HEK293T (cell line): ENCODE measurements around the gene OR10AD1.

Experiments used
- ARNT ChIP-seq: fragments of 450-650 bp; IDR thresholded peaks from 2 replicates; pipeline ENCODE4 v1.6.1; 2017; ENCODE audit warnings: mild to moderate bottlenecking
- BHLHE40 ChIP-seq: fragments of 450-650 bp; IDR thresholded peaks from 2 replicates; pipeline ENCODE4 v1.6.1; 2016; ENCODE audit warnings: mild to moderate bottlenecking, moderate library complexity, borderline replicate concordance
- ELF4 ChIP-seq: fragments of 450-650 bp; IDR thresholded peaks from 2 replicates; pipeline ENCODE4 v1.6.1; 2017; ENCODE audit warnings: antibody characterized with exemption
- FOXA1 ChIP-seq: fragments of 450-650 bp; IDR thresholded peaks from 2 replicates; pipeline ENCODE4 v1.6.1; 2016; ENCODE audit warnings: mild to moderate bottlenecking
- FOXK2 ChIP-seq: fragments of 450-650 bp; IDR thresholded peaks from 2 replicates; pipeline ENCODE4 v1.6.1; 2016; ENCODE audit warnings: mild to moderate bottlenecking
- LEF1 ChIP-seq: fragments of 450-650 bp; IDR thresholded peaks from 2 replicates; pipeline ENCODE4 v1.6.1; 2017; ENCODE audit warnings: mild to moderate bottlenecking, borderline replicate concordance
- NFRKB ChIP-seq: fragments of 450-650 bp; IDR thresholded peaks from 2 replicates; pipeline ENCODE4 v1.6.1; 2016; ENCODE audit warnings: mild to moderate bottlenecking, moderate library complexity
- SP1 ChIP-seq: fragments of 450-650 bp; IDR thresholded peaks from 2 replicates; pipeline ENCODE4 v1.6.1; 2017
- SUZ12 ChIP-seq: fragments of 450-650 bp; IDR thresholded peaks from 2 replicates; pipeline ENCODE4 v1.6.1; 2016; ENCODE audit warnings: mild to moderate bottlenecking

DNA sequence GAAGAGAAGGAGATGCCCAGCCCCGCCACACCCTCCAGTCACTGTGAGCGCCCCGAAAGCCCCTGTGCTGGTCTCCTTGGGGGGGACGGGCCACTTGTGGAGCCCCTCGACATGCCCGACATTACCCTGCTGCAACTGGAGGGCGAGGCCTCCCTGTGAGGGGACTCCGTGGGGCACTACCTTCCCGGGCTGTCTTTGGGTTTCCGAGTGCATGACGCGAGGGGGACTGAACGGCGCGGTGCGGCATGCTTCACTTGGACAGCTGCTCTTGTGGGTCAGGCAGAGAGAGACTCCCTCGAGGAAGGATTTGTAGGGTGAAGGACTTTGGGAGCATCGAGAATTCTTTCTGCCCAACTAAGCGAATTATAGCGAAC, 18.6 kb downstream of the OR10AD1 start:
- TF ChIP-seq ARNT, result no peak
- no peak for TF ChIP-seq BHLHE40
- TF ChIP-seq SP1, result no peak
- no peak for TF ChIP-seq LEF1
- TF ChIP-seq SUZ12, result no peak
- no peak for TF ChIP-seq FOXA1
- no peak for TF ChIP-seq NFRKB
- no peak for TF ChIP-seq ELF4
- TF ChIP-seq FOXK2, result no peak
